ENCODE measurements around the gene LONP2. TPM values are rescaled to one million over a fixed set of nuclear protein-coding genes. Genes with fewer than 3 reads are reported as not detected.

LONP2 gene
- total and polyA plus RNA-seq, 9 of the 15 experiments (the other 6 are each of a cell fraction or from before 2014, with no cell fraction given) = 8.1 to 41.2 (median 25.6) TPM

- TF ChIP-seq, protein P1, sequence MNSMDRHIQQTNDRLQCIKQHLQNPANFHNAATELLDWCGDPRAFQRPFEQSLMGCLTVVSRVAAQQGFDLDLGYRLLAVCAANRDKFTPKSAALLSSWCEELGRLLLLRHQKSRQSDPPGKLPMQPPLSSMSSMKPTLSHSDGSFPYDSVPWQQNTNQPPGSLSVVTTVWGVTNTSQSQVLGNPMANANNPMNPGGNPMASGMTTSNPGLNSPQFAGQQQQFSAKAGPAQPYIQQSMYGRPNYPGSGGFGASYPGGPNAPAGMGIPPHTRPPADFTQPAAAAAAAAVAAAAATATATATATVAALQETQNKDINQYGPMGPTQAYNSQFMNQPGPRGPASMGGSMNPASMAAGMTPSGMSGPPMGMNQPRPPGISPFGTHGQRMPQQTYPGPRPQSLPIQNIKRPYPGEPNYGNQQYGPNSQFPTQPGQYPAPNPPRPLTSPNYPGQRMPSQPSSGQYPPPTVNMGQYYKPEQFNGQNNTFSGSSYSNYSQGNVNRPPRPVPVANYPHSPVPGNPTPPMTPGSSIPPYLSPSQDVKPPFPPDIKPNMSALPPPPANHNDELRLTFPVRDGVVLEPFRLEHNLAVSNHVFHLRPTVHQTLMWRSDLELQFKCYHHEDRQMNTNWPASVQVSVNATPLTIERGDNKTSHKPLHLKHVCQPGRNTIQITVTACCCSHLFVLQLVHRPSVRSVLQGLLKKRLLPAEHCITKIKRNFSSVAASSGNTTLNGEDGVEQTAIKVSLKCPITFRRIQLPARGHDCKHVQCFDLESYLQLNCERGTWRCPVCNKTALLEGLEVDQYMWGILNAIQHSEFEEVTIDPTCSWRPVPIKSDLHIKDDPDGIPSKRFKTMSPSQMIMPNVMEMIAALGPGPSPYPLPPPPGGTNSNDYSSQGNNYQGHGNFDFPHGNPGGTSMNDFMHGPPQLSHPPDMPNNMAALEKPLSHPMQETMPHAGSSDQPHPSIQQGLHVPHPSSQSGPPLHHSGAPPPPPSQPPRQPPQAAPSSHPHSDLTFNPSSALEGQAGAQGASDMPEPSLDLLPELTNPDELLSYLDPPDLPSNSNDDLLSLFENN (IDR thresholded peaks at IDR 0.05; ENCODE audit: low read depth in 2 of 2, low read length in 2 of 2) = no peak
- TF ChIP-seq HNRNPLL (IDR thresholded peaks at IDR 0.05; ENCODE audit: low read depth, low read length, poor library complexity, severe bottlenecking) (no peak), SMAD1 (IDR thresholded peaks at IDR 0.05; ENCODE audit: low read depth, low read length, partially characterized antibody) (no peak), MEIS2 (IDR thresholded peaks at IDR 0.05; ENCODE audit: partially characterized antibody) (no peak)
- TF ChIP-seq, protein P2, sequence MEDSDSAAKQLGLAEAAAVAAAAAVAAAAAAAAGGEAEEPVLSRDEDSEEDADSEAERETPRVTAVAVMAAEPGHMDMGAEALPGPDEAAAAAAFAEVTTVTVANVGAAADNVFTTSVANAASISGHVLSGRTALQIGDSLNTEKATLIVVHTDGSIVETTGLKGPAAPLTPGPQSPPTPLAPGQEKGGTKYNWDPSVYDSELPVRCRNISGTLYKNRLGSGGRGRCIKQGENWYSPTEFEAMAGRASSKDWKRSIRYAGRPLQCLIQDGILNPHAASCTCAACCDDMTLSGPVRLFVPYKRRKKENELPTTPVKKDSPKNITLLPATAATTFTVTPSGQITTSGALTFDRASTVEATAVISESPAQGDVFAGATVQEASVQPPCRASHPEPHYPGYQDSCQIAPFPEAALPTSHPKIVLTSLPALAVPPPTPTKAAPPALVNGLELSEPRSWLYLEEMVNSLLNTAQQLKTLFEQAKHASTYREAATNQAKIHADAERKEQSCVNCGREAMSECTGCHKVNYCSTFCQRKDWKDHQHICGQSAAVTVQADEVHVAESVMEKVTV (CRISPR knock-in tag; IDR thresholded peaks at IDR 0.05) = no peak
These were observed 23.2 kb upstream of the LONP2 start (continued) for GRCh38 chr16:48220891-48221290.
